ENCODE results near the gene STX19.

GRCh38 chr3:94024385-94024784 lies 4.0 kb downstream of the STX19 start:
- TF ChIP-seq EZH2 (IDR thresholded peaks at IDR 0.05; ENCODE audit: insufficient read depth, poor library complexity, severe bottlenecking) = no peak
- no peak for TF ChIP-seq EZH2phosphoT487 (IDR thresholded peaks at IDR 0.05; ENCODE audit: insufficient read depth, low read depth)

Measured in GM23248 (cell line).